Esophagus (tissue), 2 donors: ENCODE data around the gene TMEM247. TPM values are rescaled to one million over a fixed set of nuclear protein-coding genes. Genes with fewer than 3 reads are reported as not detected.

Experiments used
- H3K27ac ChIP-seq, 2 donors: one replicate each; pipeline ENCODE4 v1.5.1; 2013; ENCODE audit warnings: low read depth in 2 of 2, mild to moderate bottlenecking in 2 of 2, inconsistent platforms in 1 of 2, low read length in 1 of 2, moderate library complexity in 1 of 2
- H3K27me3 ChIP-seq, 2 donors: one replicate each; pipeline ENCODE4 v1.6.1; 2013; ENCODE audit warnings: low read length in 2 of 2, control low read depth in 1 of 2, mild to moderate bottlenecking in 1 of 2; ENCODE audit not compliant: insufficient read depth in 2 of 2, control insufficient read depth in 1 of 2
- H3K36me3 ChIP-seq, 2 donors: one replicate each; pipeline ENCODE4 v1.6.1; 2013; ENCODE audit warnings: low read length in 1 of 2; ENCODE audit not compliant: control insufficient read depth in 2 of 2, insufficient read depth in 2 of 2
- H3K4me1 ChIP-seq, 2 donors: one replicate each; pipeline ENCODE4 v1.6.1; 2013; ENCODE audit warnings: low read length in 1 of 2; ENCODE audit not compliant: control insufficient read depth in 2 of 2, insufficient read depth in 2 of 2
- H3K4me3 ChIP-seq, 2 donors: one replicate each; pipeline ENCODE4 v1.5.1; 2013; ENCODE audit warnings: low read length in 2 of 2, mild to moderate bottlenecking in 2 of 2, low read depth in 1 of 2, moderate library complexity in 1 of 2
- H3K9me3 ChIP-seq, 2 donors: one replicate each; pipeline ENCODE4 v1.6.1; 2013; ENCODE audit warnings: mild to moderate bottlenecking in 2 of 2, low read depth in 1 of 2, low read length in 1 of 2, moderate library complexity in 1 of 2; ENCODE audit not compliant: control insufficient read depth in 2 of 2, insufficient read depth in 1 of 2
- WGBS, 2 donors: extraction: QIAGEN DNeasy Blood & Tissue Kit; methylation state at CpG; one replicate each; pipeline ENCODE4 v1.1.7; 2013; 5-methylcytosine and 5-hydroxymethylcytosine counted together
- polyA plus RNA-seq, 2 donors: library from polyadenylated mRNA; stranded (reverse); fragments of 200-250 nt; gene quantifications; one replicate each; pipeline ENCODE4 v1.2.3, GENCODE V29; 2013
- donor health status: healthy with polysubstance abuse.
- donor health status: Bipolar disorder and iron deficiency.

Gene TMEM247
- polyA plus RNA-seq, 2 donors: not detected

DNA sequence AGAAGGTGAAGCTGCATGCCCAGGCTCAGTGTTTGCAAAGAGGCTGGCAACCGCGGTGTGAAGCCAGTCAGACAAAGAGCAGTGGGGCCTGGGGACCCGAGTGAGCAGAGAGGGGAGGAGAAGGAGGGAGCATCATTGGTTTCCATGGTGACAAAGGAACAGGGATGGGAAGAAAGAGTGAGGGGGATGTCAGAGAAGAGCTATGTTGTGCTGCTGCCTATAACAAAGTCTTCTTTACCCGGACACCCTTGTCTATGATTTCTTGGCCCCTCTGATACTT, 14.5 kb downstream of the TMEM247 start:
- Histone ChIP-seq H3K27ac (no peak overlapping the region), H3K36me3 (no peaks in the 10 kb centered on the region), H3K4me1 (no peaks in the 10 kb centered on the region), H3K4me3 (no peak overlapping the region), H3K27me3 (no peaks in the 10 kb centered on the region), H3K9me3 (no peaks in the 10 kb centered on the region)
- WGBS, 2 donors: 48 to 55% methylated on average over 4 of the region's 4 CpGs

DNA sequence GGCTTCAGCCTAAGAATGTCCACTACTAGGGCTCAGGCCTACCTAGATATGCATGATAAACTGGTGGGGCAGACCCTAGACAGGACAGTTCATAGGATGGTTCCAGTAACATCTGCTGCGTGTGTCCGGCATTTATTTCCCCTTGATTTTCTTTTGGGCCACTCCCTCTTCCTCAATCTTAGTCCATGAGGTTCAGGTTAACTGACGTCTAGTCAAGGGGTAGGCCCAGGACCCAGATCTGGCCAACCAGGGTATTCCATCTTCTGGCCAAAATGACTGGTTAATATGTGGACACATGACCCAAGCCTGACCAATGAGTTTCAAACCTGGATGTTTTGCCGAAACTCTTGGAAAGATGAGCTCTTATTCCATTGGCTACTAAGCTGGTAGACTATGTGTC, 15.2 kb downstream of the TMEM247 start:
- Histone ChIP-seq H3K36me3 (no peaks in the 10 kb centered on the region), H3K27ac (no peak overlapping the region), H3K4me3 (no peak overlapping the region), H3K4me1 (peaks cover 0 to under 1% of the 10 kb centered on the region in 2 donors), H3K9me3 (no peaks in the 10 kb centered on the region), H3K27me3 (no peaks in the 10 kb centered on the region)
- 83 to 97% methylated on average over 4 of the region's 4 CpGs for WGBS, 2 donors

DNA sequence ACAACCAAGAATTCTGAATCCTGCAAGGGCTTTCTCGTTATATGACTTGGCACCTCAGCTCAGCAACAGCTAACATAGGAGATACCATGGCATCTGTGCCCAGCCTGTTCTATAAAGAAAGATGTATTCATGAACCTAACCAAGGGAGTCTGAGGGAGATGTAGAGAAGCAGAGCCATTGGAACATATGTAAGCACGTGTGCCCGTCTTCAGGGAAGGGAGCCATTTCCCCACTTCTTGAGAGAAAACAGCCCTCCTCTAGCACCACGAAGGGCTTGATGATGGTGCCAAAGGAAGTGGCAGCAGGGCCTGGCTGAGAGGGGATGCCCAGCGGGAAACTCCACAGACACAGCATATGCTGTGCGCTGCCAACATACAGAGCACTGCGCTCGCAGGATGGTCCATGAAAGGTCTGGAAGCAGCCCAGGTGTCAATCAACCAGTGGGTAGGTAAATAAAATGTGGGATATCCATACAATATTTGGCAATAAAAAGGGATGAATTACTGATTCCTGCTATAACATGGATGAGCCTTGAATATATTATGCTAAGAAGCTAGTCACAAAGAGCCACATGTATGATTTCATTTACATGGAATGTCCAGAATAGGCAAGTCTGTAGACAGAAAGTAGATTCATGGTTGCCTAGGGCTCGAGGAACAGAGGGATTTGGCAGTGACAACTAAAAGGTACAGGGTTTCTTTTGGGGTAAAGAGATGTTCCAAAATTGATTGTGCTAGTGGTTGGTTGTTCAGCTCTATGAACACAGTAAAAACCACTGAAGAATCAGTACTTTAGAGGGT, 16.1 kb downstream of the TMEM247 start:
- Histone ChIP-seq H3K4me1 (peaks cover 0 to 5% of the 10 kb centered on the region in 2 donors), H3K4me3 (no peak overlapping the region), H3K9me3 (no peaks in the 10 kb centered on the region), H3K27me3 (no peaks in the 10 kb centered on the region), H3K27ac (no peak overlapping the region), H3K36me3 (no peaks in the 10 kb centered on the region)
- 86 to 89% methylated on average over 9 of the region's 9 CpGs for WGBS, 2 donors

DNA sequence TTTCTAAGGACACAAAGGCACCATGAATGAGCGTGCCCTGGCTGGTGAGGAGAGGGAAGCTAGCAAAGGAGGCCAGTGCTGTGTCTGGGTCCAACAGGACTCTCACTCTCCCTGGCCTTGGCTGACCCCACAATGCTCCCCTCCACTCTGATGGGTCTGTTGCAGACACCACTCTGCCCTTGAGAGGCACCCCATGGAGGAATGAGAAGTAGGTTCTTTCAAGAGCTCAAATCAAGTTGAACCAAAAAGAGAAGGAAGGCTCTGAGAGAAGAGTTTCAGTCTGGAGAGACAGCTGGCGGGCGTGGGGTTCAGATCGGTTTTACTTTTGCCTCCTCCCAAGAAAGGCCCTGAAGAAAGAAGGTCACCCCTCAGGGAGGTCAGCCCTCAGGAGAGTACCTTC, 18.4 kb downstream of the TMEM247 start:
- H3K27me3 ChIP-seq: no peaks in the 10 kb centered on the region
- 92 to 94% methylated on average over 4 of the region's 4 CpGs for WGBS, 2 donors
- no peaks in the 10 kb centered on the region for H3K9me3 ChIP-seq
- H3K4me3 ChIP-seq: no peak overlapping the region
- no peak overlapping the region for H3K27ac ChIP-seq
- H3K4me1 ChIP-seq: peaks cover 0 to 5% of the 10 kb centered on the region in 2 donors
- H3K36me3 ChIP-seq: no peaks in the 10 kb centered on the region

DNA sequence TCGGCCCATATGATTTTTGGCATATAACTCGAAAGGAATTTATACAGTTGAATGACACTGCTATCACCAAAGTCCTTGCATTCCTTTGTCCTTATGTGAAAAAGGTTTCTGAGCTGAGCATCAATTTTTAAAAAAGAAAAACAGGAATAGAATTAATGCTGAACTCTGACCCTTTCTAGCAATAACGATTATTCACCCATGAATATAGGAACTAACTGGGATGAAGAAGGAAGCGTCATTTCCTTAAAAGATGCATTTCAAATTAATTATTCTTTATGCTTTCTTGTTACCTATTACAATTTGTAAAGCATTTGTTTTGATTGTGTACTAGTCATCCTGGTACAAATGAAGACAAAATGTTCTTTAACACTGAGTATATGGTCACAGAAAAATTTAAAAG, 19.3 kb downstream of the TMEM247 start:
- H3K9me3 ChIP-seq: no peaks in the 10 kb centered on the region
- 83 to 87% methylated on average over 4 of the region's 4 CpGs for WGBS, 2 donors
- H3K4me3 ChIP-seq: no peak overlapping the region
- H3K4me1 ChIP-seq: peaks cover 0 to 5% of the 10 kb centered on the region in 2 donors
- H3K27me3 ChIP-seq: no peaks in the 10 kb centered on the region
- H3K27ac ChIP-seq: no peak overlapping the region
- H3K36me3 ChIP-seq: no peaks in the 10 kb centered on the region

DNA sequence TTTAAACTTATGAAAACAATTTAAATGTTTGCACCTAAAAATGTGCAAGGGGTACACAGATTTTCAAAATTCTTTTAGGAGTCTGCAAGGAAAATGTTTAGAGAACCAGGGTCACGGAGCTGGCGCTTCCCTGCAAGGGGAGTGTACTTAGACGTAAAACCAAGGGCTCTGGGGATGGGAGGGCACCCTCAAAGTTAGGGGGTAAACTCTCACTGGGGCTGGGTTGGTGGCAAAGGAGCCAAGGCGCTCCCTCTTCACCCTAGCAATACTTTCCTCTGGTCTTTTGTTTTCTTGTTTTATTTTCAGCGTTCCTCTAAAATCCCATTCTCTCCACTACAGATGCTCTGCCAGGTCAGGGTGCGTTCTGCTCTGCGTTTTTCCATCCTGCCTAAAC, 20.0 kb downstream of the TMEM247 start:
- peak overlapping the region; percentile 53 to 62 for H3K27ac ChIP-seq
- no peaks in the 10 kb centered on the region for H3K9me3 ChIP-seq
- WGBS, 2 donors: 21 to 28% methylated on average over 7 of the region's 7 CpGs
- H3K4me1 ChIP-seq: peaks cover 0 to 5% of the 10 kb centered on the region in 2 donors
- no peaks in the 10 kb centered on the region for H3K27me3 ChIP-seq
- no peaks in the 10 kb centered on the region for H3K36me3 ChIP-seq
- peak overlapping the region in 1 of 2 donors; percentile 61 for H3K4me3 ChIP-seq

DNA sequence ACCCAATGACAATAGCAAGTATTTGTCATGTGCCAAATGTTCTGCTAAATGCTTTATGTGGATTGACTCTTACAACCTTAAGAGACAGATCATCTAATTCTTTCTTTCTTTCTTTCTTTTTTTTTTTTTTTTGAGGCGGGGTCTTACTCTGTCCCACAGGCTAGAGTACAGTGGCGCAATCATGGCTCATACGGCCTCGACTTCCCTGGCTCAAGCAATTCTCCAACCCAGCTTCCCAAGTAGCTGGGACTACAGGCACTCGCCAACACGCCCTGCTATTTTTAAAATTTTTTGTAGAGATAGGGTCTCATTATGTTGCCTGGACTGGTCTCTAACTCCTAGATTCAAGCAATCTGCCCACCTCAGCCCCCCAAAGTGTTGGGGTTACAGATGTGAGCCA, 21.4 kb downstream of the TMEM247 start:
- Histone ChIP-seq H3K27ac (no peak overlapping the region), H3K4me1 (peaks cover 0 to 5% of the 10 kb centered on the region in 2 donors), H3K4me3 (no peak overlapping the region), H3K9me3 (no peaks in the 10 kb centered on the region), H3K27me3 (no peaks in the 10 kb centered on the region), H3K36me3 (no peaks in the 10 kb centered on the region)
- 83 to 87% methylated on average over 6 of the region's 6 CpGs for WGBS, 2 donors

DNA sequence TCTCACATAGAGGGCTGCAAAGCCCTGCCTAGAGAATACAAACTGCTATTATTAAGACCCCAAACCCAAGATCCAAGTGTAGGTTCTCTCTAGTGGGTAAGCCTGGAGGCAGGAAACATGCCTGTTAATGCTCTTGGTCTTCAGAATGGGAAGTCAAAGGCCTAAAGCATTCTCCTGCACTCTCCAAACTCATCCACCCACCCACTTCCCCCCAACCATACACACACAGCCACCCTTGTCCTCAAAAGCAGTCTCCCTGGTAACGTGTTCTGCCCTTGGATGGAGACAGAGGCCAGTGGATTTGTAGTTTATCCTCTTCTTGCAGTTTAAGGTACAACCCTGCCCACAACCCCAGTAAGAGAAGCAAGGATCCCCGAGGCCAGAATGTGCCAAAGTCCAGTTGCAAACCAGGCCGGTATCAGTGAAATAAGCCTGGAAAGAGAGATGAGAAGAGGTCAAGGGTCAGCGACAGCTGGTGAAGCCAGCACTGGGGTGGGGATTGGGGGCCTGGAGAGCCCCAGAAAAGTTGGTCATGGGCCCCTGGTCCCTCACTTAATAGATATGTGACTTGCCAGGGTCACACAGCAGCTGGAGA, 23.0 kb downstream of the TMEM247 start:
- no peaks in the 10 kb centered on the region for H3K9me3 ChIP-seq
- H3K27me3 ChIP-seq: no peaks in the 10 kb centered on the region
- no peak overlapping the region for H3K27ac ChIP-seq
- H3K4me1 ChIP-seq: peaks cover 0 to 5% of the 10 kb centered on the region in 2 donors
- 75 to 91% methylated on average over 4 of the region's 4 CpGs for WGBS, 2 donors
- H3K4me3 ChIP-seq: no peak overlapping the region
- no peaks in the 10 kb centered on the region for H3K36me3 ChIP-seq

DNA sequence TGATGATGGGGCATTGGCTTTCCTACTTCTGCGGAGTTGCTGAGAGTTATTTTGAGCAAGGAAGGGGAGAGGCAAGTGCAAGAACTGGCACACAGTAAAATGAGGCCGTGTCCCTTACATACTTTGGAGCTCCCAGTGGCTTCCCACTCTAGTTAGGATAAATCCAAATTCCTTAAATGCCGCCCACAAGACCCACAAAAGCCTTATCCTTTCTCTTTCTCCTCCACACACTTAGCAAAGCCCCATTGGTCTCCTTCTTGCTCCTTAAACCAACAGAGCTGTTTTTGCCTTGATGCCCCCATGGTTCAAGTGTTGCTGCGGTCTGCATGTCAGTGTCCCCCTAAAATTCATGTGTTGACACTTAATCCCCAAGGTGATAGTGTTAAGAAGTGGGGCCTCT, 24.3 kb downstream of the TMEM247 start:
- no peaks in the 10 kb centered on the region for H3K9me3 ChIP-seq
- peaks cover 0 to 5% of the 10 kb centered on the region in 2 donors for H3K4me1 ChIP-seq
- WGBS, 2 donors: 84 to 86% methylated on average over 4 of the region's 4 CpGs
- H3K36me3 ChIP-seq: no peaks in the 10 kb centered on the region
- no peak overlapping the region for H3K27ac ChIP-seq
- no peaks in the 10 kb centered on the region for H3K27me3 ChIP-seq
- H3K4me3 ChIP-seq: no peak overlapping the region

DNA sequence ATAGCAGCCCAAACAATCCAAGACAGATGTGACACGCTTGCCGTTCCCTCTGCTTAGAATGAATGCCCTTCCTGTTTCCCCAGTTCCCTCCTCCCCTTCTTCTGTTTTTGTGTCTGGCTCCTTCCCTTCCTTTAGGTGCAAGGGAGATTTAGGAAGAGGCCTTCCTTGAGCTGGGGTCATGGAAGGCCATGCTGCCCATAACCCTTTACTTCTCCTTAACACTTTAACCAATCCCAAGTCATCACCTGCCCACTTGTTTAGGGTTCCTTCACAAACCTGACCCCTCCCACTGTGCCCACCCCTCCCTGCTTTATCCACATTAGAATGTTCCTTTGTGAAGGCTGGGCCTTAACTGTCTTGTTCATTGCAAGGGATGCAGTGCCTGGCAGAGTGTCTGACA, 24.9 kb downstream of the TMEM247 start:
- Histone ChIP-seq H3K36me3 (no peaks in the 10 kb centered on the region), H3K9me3 (no peaks in the 10 kb centered on the region), H3K4me1 (peaks cover 0 to 5% of the 10 kb centered on the region in 2 donors), H3K27me3 (no peaks in the 10 kb centered on the region), H3K27ac (no peak overlapping the region), H3K4me3 (no peak overlapping the region)
- 85 to 92% methylated on average over 2 of the region's 2 CpGs for WGBS, 2 donors
